ENCODE data around the gene EML3.
"Not testable (repeated sequence)": the region's sequence is repeated elsewhere in the genome, so short reads cannot be mapped to it uniquely, and the experiment has no call there.

Gene EML3

DNA sequence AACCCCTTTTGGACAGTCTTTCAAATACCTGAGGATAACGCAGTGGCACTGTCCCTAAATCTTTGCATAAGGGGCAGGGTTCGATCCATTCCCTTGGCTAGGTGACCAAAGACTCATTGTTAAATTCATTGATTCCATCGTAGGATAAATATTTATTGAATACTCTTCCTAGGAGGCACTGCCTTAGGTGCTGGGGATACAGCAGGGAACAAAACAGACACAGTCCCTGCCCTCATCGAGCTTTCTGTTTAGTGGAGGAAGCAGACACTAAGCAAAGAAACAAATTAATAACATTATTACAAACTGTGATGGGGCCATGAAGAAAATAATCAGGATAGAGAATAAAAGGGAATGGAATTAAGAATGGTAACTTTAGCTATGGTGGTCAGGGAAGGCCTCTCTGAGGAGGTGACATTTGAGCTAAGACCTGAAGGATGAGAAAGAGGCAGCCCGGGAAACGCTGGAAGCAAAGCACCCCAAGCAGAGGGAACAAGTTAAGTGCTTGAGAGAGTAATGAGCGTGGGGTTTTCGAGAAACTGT is 8.5 kb upstream of the EML3 start:
- DNase-seq = no peak

DNA sequence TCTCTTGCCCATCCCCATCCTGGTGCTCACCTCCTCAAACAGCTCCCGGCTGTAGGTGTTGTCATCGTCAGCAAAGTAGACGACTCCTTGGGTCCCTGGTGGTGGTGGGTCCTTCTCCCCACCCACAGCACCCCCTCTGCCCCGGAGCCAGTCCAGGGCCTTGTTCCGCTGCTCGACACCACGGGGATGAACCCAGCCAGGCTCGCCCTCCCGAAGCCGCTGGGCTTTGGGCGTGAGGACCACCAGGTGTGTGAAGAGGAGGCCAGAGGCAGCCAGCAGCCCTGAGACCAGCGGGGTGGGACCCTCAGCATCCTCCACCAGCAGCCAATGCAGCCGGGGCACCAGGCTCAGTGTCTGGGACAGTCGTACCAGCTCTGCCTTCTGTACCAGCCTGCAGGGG is 4.4 kb upstream of the EML3 start:
- not testable (repeated sequence) for DNase-seq

DNA sequence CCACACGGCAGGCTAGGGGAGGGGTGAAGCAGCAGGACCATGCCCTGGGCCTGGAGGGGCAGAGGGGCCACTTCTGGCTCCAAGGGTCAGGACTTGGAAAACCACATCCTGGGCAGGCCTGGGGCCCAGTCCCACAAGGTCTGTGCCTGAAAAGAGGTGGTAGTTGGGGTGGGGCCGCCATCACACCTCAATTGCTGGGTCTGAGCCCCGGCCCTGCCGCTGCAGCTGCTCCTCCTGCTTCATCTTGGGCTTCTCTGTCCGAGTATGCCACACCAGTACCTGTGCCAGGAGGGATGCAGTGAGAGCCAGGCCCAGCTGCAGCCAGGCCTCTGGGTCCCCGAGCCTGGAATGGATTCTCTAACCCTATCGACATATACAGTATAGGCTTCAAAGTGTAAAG is 2.9 kb upstream of the EML3 start:
- DNase-seq = no peak

DNA sequence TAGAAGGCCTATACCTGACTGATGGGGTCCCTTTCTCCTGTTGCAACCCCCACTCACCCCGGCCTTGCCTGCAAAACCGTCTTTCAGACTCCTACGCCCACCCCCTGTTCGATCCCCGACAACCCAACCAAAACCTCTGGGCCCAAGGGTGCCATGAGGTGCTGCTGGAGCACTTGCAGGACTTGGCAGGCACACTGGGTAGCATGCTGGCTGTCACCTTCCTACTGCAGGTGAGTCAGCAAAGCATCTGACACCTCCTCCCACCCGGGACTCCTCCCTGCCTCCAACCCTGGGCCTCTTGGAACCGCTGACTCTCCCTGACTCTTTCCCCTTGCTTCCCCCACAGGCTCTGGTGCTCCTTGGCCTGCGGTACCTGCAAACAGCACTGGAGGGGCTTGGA is 1.7 kb upstream of the EML3 start:
- DNase-seq = peak; percentile 62

DNA sequence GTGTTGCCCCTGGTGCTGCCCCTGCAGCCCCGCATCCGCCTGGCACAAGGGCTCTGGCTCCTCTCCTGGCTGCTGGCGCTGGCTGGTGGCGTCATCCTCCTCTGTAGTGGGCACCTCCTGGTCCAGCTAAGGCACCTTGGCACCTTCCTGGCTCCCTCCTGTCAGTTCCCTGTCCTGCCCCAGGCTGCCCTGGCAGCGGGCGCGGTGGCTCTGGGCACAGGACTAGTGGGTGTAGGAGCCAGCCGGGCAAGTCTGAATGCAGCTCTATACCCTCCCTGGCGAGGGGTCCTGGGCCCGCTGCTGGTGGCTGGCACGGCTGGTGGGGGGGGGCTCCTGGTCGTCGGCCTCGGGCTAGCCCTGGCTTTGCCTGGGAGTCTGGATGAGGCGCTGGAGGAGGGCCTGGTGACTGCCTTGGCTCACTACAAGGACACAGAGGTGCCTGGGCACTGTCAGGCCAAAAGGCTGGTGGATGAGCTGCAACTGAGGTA is 760 bp upstream of the EML3 start:
- no peak for DNase-seq

DNA sequence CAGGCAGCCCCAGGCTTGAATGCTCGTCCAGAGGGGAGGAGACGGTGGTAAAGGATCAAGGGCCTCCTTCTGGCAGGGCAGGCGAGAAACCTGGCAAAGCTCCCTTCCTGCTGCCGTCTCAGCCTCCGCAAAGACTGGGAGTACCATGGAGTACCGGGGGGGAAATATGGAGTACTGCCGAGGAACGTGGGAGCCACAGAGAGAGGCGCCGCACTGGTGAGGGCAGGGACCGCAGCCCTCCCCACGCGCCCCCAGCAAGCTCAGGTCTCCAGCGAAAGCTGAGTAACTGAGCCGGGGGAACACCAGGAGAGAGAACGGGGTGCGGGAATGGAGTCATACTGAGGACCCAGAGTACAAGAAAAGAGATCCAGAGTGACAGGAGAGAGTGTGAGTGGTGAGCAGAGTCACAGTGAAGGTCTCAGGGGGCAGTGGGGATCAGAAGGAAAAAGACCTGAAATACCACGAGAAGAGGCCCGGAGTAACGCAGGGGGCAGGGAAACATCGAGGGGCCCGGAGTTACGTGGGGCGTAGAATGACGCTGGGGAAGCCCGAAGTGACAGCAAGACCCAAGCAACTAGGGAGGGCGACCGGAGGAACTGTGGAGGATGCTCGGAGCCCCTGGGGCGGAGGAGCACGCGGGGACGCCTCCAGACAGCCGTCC is 740 bp downstream of the EML3 start:
- peak; percentile 61 for DNase-seq

DNA sequence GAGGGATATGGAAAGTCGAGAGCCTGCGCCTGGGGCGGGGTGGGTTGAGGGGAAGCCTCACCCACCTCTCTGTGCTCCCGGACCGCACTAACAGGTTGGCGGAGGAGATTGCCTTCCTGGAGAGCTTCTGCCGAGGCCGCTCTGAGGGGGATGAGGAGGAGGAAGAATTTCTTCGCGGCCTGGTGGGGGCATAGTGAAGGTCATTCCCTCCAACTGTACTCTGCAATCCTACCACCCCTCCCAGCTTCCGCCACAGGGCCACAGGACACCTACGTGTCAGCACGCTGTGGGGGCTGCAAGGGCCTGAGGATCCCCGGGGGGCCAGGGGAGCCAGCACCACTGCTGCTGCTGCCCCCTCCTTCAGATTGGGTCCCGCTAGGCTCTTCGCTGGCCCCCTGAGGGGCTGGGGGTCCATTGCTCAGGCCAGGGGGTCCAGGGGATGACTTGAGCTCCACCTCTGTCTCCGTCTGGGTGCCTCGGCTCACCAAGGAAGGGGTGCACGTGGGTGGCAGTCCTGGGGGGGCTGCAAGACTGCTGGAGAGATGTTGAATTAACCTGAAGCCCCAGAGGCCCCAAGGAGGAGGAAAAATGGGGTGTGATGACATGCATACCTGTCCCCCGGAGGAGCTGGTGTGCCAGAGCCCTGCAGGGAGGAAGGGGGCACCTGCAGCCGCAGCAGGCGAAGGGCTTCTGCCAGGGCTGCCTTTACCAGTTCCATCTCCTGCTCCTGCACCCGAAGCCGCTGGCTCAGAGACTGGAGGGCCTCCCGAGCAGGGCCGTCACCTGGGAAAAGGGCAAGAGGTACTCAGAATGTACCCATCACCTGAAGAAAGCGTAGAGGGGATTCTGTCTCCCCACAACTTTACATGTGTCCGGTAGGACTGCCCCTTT is 1.5 kb downstream of the EML3 start:
- DNase-seq = no peak

DNA sequence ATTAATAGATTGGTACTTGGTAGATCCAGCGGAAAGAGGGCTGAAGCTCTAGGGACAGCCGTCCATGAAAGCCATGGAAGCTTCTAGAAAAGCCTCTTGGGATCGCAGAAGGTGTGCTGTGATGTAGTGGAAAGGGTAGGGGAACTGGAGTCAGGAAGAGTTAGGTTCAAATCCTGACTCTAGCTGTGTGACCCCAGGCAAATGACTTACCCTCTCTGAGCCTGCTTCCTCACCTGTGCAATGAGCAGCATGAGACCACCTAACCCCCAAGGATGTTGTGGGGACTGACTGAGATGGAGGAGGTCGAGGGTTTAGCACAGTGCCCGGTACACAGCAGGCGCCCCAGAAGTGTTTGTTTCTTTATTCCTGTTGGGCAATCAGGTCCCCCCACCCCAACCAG is 2.2 kb downstream of the EML3 start:
- DNase-seq = no peak

DNA sequence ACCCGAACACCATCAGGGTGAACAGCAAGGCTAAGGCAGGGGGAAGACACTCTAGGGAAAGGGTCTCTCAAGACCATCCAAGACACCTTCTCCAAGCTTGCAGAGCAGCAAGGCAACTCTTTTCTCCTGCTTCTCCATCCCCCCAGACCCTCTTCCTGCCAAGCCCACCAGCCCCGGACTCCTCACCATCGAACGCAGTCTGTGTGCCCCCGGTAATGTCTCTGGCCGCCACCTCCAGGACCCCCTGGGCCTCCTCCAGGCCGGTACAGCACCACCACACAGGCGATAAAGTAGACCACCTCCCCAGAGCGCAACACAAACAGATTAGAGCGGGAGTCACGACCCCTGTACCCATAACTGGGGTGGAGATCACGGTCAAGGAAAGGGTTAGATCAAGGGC is 3.8 kb downstream of the EML3 start:
- DNase-seq = no peak

DNA sequence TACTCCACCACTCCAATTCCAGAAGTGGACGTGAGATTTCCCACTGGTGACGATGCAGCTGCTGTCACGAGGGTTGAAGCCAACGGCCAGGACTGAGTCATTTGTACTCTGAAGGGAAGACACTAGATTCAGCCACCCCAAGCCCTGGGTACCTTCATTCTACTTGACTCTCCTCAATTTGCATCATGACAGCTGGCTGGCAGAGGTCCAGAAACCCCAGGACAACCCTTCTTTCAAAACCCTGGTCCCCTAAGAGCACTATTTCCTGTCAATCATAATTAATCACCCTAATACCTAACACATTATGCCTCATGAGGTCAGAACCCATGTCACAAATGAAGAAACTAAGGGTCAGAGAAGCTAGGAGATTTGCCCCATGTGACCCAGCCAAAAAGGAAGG is 4.9 kb downstream of the EML3 start:
- no peak for DNase-seq

DNA sequence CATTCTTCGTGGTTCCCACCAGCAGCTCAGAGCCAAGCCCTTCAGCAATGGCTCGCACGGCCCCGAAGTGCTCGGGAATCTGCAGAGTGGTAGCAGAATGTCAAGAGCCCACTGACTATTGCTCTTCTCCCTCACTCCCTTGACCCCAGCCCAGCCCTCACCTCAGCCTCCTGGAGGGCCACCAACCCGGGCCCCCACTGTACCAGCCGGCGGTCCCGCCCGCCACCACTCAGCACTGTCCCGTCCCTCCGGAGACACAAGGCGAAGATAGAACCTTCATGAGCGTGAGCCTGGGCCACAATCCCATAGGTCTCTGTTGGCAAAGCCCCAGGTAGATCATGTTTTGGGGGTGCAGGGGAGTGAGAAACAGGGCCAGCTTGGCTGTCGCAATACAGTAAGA is 6.7 kb downstream of the EML3 start:
- DNase-seq = no peak

DNA sequence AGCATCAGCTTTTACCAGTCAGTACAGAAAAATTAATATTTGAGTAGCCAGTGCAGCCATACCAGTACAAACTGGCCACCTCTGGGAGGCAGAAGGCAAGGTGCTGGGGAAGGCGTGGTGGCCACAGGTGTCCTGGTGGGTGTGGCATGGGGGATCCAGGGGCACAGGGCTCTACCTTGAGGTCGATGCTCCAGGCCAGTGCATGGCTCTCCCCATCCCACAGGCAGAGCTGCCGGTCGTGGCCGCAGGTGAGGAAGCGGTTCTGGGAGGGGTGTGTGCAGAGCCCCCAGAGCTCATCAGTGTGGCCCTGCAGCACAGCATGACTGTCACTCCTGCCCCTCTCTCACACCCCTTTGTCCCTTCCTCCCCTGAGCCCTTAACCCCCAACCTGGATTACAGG is 7.1 kb downstream of the EML3 start:
- no peak for DNase-seq

DNA sequence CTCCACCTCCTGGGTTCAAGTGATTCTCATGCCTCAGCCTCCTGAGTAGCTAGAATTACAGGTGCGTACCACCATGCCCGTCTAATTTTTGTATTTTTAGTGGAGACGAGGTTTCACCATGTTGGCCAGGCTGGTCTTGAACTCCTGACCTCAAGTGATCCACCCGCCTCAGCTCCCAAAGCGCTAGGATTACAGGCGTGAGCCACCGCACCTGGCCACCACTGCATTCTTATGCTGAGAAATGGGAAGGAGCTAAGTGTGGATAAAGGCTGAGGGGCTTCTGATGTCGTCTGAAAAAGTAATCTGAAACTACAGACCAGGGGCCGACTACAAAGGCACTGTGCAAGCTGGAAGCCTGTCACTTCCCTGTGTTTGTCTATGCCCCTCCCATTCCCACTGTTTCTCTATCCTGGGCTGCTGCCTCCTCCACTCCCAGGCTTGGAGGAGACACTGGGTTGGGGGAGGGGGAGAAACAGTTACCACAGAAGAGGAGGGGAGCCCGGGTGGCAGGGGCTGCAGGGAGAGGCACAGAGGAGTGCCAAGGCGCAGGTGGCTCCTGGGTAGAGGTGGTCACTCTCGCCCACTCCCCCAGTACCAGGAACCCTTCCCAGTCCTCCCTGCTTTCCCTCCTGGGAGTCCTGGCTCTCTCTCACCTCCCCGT is 8.0 kb downstream of the EML3 start:
- no peak for DNase-seq

DNA sequence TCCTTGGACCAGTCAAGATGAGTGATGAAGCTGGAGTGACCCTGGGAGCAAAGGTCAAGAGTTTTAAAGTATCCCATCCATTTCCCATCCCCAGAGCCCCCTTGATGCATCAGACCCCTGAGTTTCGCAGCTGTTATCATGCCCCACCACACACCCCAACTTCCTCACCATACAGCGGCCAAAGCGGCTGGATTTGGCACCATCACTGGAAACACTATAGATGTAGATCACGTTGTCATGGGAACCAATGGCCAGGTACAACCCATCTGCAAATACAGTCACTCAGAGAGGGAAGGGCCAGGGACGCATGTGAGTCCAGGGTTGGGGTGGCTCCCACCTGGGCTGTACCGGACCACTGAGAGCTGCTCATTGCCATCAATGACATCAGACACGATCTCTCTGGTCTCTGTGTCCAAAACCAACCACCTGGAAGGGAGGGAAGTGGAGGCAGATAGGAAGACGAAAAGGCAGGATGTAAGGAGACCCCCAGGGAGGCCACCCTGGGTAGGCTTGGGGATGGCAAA is 8.7 kb downstream of the EML3 start:
- DNase-seq = no peak

DNA sequence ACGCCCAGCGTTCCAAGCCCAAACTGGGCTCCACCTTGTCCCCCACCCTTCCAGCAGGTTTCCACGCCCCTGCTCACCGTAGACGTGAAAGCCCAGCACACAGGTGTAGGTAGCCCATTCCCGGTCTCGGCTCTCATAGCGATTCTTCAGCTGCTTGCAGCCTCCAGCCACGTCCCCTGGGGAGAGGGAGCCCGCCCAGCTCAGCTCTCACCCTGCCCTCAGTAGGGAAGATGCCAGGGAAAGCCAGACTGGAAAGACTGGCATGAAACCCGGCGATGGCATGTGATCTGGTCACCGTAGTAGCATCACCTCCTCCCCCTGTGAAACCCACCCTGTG is 9.5 kb downstream of the EML3 start:
- DNase-seq = no peak

DNA sequence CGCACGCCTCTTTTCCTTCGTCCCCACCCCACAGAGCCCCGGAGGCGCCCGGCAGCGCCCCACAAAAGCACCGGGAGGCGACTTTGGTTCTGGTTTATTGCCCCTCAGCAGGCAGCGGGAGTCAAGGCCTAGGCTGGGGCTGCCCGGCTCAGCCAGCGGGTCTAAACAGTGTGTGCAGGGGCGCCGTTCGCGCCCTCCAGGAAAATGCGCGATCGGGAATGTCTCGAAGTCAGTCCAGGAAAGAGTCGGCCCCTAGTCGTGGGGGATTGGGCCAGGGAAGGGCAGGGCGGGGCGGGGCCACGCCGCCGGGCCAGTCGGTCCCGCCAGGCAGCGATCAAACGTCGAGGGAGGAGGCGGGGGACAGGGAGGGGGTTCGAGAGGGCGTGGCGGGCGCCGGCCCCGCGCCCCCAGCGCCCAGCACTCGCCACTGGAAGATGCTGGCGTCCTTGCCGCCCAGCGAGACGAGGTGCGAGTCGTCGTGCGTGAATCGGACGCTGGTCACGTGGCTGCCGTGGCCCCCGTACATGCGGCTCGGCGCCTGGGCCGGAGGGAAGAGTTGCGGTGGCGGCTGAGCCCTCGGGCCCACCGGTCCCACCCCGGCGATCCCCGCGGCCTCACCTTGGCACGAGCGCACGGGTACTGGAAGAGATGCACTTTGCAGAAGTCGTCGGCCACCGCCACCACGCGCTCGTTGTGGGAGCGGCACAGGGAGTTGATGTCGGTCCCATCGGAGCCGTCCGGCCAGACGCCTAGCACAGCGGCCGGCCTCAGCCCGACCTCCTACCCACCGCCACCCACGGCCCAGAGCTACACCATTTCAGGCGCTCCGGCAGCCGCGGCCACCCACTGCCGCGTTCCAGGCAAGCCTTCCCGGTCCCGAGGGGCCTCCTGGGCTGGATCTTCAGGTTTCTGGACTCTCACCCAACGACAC is 10.2 kb downstream of the EML3 start:
- peak; percentile 36 for DNase-seq

DNA sequence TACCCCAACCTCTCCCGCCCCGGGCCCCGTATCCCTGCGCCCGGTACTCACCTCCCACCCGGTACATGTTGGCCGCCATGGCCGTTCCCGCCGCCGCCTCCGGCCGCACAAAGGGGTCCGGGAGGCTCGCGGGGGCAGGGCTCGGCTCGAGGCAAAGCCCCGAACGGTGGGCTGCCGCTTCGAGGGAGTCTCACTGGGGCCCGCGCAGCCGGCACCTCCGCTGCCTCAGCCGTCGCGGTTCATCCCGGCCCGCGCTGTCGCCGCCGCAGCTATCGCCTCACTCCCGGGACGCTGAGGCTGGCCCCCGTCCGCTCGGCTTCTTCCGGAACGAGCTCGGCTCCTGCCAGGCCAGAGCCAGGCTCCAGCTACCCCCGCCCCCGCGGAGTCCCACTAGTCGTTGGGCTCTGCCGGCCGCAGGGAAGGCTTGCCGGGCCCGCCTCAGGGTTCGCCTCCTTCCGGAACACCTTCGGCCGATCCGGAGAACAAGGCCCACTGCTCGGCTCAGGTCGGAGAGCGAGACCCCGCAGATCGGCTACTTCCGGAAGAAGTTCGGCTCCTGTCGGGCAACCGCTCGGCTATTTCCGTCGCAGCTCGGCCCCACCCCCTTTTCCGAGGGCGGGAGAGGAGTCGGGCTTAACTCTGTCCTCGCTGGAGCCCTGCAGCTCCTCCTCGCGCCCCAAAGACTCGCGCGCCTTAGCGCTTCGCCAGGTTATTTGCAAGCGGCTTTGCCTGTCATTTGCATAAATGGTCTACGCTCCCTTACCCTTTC is 11.0 kb downstream of the EML3 start, which contains the start of gene MTA2:
MTA2 (minus strand) TSS at position 494 of the 769 bp plus-strand sequence; CDS start at position 79, 415 bp downstream.
- DNase-seq = peak; percentile 99

DNA sequence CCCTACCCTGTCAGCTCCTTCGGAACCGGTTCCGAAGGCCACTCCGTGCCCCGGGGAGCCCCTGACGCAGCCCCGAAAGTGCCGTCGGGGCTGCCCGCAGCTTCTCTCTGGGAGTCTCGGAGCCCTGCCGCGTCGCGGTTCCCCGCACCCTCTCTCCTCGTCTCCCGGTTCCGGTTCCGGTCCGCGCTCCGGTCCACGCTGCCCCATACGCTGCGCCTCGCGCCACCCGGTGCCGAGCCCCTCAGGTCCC is 11.5 kb downstream of the EML3 start:
- DNase-seq = no peak

DNA sequence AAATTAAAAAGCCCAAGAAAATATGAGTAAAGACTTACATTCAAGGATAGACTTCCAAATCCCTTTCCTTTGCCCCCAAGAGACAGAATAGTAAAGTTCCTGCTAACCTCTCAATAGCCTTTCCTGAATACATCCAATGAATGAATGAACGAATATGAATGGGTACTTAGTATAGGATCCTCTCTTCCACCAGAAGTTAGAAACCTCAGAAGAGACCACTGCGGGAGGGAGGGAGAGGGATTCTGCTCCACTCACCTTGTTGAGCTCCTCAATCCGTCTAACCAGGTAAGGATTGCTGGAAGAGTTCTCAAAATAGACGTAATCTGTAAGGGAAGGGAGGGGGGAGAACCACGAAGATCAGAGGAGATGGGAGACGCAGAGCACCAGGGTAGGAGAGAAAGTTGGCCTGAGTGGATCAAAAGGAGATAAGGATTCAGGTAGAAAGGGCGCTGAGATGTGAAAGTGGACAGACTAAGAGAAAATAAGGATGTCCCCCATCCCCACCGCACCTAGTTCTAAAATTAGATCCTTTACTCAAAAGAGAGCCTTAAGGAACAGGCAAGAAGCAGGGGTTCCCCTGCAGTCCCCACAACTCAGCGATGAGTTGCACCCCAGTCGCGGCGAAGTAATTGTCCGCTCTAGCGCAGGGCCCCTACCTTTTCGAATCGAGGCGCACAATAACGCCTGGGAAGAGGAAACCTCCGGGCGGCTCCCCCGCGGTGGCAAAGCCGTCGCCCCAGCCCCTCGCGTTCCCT is 12.0 kb downstream of the EML3 start:
- DNase-seq = no peak

DNA sequence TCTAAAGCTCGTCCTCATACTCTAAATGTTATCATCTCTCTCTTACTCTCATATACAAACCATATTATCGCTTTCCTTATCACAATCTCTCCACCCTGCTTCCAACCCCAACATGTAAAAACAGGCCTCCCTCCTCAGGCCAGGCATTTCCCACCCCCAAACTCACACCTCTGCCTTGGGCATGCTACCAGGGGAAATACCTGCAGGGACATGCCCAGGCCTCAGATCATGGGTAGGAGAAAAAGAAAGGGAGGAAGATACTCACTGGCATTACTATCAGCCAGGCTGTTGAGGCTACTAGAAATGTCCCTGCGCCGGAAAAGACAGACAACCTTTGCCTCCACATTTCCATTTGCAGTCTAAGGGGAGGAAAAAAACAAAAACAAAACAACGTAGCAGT is 12.7 kb downstream of the EML3 start:
- no peak for DNase-seq
